Endometrium (tissue), 2 donors: ENCODE data around the gene AKR1E2.

Experiments
- FAIRE-seq: peaks from 2 replicates; lab custom pipeline; 2012; peaks lifted over from hg19 to GRCh38; lab: Jason Lieb, UNC
- donor health status: control.
- donor health status: control.

AKR1E2 gene

GRCh38 chr10:4813496-4813895 is 12.5 kb upstream of the AKR1E2 start:
- no peak for FAIRE-seq

GRCh38 chr10:4815646-4816180 is 10.3 kb upstream of the AKR1E2 start:
- FAIRE-seq: peak; percentile 50

- FAIRE-seq: no peak
Observed at GRCh38 chr10:4816966-4817365, 9.0 kb upstream of the AKR1E2 start.

GRCh38 chr10:4819067-4819466 is 6.9 kb upstream of the AKR1E2 start:
- FAIRE-seq: no peak

GRCh38 chr10:4819707-4820106 is 6.3 kb upstream of the AKR1E2 start:
- FAIRE-seq: no peak

GRCh38 chr10:4820804-4821401 is 5.1 kb upstream of the AKR1E2 start:
- FAIRE-seq: no peak

- FAIRE-seq: no peak
Observed at GRCh38 chr10:4822208-4822607, 3.8 kb upstream of the AKR1E2 start.

- FAIRE-seq: no peak
Observed at GRCh38 chr10:4824791-4825310, 1.2 kb upstream of the AKR1E2 start.

GRCh38 chr10:4825456-4825867 is 545 bp upstream of the AKR1E2 start:
- no peak for FAIRE-seq

GRCh38 chr10:4826792-4827324 is 851 bp downstream of the AKR1E2 start:
- no peak for FAIRE-seq

GRCh38 chr10:4828005-4828404 is 2.0 kb downstream of the AKR1E2 start:
- FAIRE-seq: no peak

GRCh38 chr10:4830551-4830950 is 4.5 kb downstream of the AKR1E2 start:
- no peak for FAIRE-seq

GRCh38 chr10:4831091-4831490 is 5.1 kb downstream of the AKR1E2 start:
- FAIRE-seq: no peak

- no peak for FAIRE-seq
Observed at GRCh38 chr10:4833286-4833685, 7.3 kb downstream of the AKR1E2 start.

GRCh38 chr10:4834898-4835405 is 8.9 kb downstream of the AKR1E2 start:
- no peak for FAIRE-seq

GRCh38 chr10:4835494-4835918 is 9.5 kb downstream of the AKR1E2 start:
- no peak for FAIRE-seq

- FAIRE-seq: no peak
Observed at GRCh38 chr10:4836416-4836969, 10.5 kb downstream of the AKR1E2 start.

- no peak for FAIRE-seq
Observed at GRCh38 chr10:4837551-4837950, 11.5 kb downstream of the AKR1E2 start.

GRCh38 chr10:4838743-4839142 is 12.7 kb downstream of the AKR1E2 start:
- no peak for FAIRE-seq

GRCh38 chr10:4839353-4839752 is 13.3 kb downstream of the AKR1E2 start:
- FAIRE-seq: no peak

GRCh38 chr10:4840151-4840550 is 14.1 kb downstream of the AKR1E2 start:
- no peak for FAIRE-seq

GRCh38 chr10:4843525-4844180 is 17.6 kb downstream of the AKR1E2 start:
- FAIRE-seq: no peak

- FAIRE-seq: no peak
Observed at GRCh38 chr10:4844864-4845263, 18.9 kb downstream of the AKR1E2 start.
